ENCODE measurements around the gene PLXNA1. TPM values are rescaled to one million over a fixed set of nuclear protein-coding genes. Genes with fewer than 3 reads are reported as not detected.

PLXNA1 gene
- total and polyA plus RNA-seq, 10 of the 15 experiments (the other 5 are each of a cell fraction or from before 2014, with no cell fraction given): 0.03 to 16.4 (median 2.5) TPM

GRCh38 chr3:126970101-126970500 is 12.8 kb upstream of the PLXNA1 start (continued):
- TF ChIP-seq MEF2B (IDR thresholded peaks at IDR 0.05; ENCODE audit: partially characterized antibody, poor library complexity, severe bottlenecking): no peak
- no peak for TF ChIP-seq PRDM15 (CRISPR knock-in tag; IDR thresholded peaks at IDR 0.05)
- no peak for TF ChIP-seq IRF3 (IDR thresholded peaks at IDR 0.05)

- Histone ChIP-seq H3K4me1 (ENCODE audit: control insufficient read depth, insufficient read depth, low read length) (no peaks in the 10 kb centered on the region), H3K27ac (ENCODE audit: control insufficient read depth, insufficient read depth) (no peak overlapping the region), H3K4me3 (no peak overlapping the region), H3K4me2 (ENCODE audit: control insufficient read depth, insufficient read depth) (no peak overlapping the region), H3K36me3 (ENCODE audit: control insufficient read depth in 2 of 2, insufficient read depth in 2 of 2, low read length in 1 of 2) (no peaks in the 10 kb centered on the region), H3K27me3 (replicated peaks in 1 of 2; ENCODE audit: control insufficient read depth in 2 of 2, insufficient read depth in 2 of 2, low read length in 1 of 2) (peaks cover 0 to 3% of the 10 kb centered on the region in 2 experiments; a peak in 1 of 4 replicates), H3K79me2 (ENCODE audit: control insufficient read depth, insufficient read depth, low read length) (no peaks in the 10 kb centered on the region), H2AFZ (ENCODE audit: control insufficient read depth, low read depth, low read length) (no peak overlapping the region), H3K9ac (ENCODE audit: control insufficient read depth, insufficient read depth, low read length) (no peak overlapping the region), H3K9me3 (replicated peaks; ENCODE audit: control insufficient read depth, insufficient read depth, low read length) (peaks cover 6% of the 10 kb centered on the region), H4K20me1 (ENCODE audit: control insufficient read depth, insufficient read depth) (no peaks in the 10 kb centered on the region)
- no peak for TF ChIP-seq ZBTB4 (CRISPR knock-in tag; IDR thresholded peaks at IDR 0.05)
- TF ChIP-seq NR2C2 (IDR thresholded peaks at IDR 0.05; ENCODE audit: borderline replicate concordance, control insufficient read depth, insufficient read length, low read depth): no peak
- no peak for TF ChIP-seq CHD2 (IDR thresholded peaks at IDR 0.05; ENCODE audit: borderline replicate concordance, low read depth, low read length)
- no peak for TF ChIP-seq SUZ12 (IDR thresholded peaks at IDR 0.05; ENCODE audit: unreplicated experiment)
- TF ChIP-seq EED (IDR thresholded peaks at IDR 0.05; ENCODE audit: low read depth): no peak
- no peak for TF ChIP-seq SP1 (IDR thresholded peaks at IDR 0.05; ENCODE audit: low read depth, low read length)
- TF ChIP-seq ETV6 (conservative IDR thresholded peaks at IDR 0.05 in 1 of 2, IDR thresholded peaks at IDR 0.05 in 1 of 2; ENCODE audit: borderline replicate concordance in 1 of 2, low read depth in 1 of 2): no peak
- no peak for TF ChIP-seq SUPT20H (IDR thresholded peaks at IDR 0.05; ENCODE audit: borderline replicate concordance, control insufficient read depth, low read depth, low read length)
- no TSS peak for BruUV-seq (replicated peaks)
- intact Hi-C loops (cut with micrococcal nuclease; ENCODE audit: unreplicated experiment) (no loop called here), in situ Hi-C loops (cut with MboI) (no loop called here)
- no peak for ATAC-seq
- ChIA-PET POLR2A (interaction anchor here (0.7 kb wide), 1 partner anchor 287 kb away, joined by 3 read pairs; no protein-coding TSS in a partner anchor), RAD21 (ENCODE audit: unreplicated experiment) (interaction anchor here (0.6 kb wide), 1 partner anchor 484 kb away, joined by 3 read pairs; no protein-coding TSS in a partner anchor), CTCF (interaction anchor here (0.8 kb wide), 1 partner anchor 52 kb away, joined by 4 read pairs; no protein-coding TSS in a partner anchor), SMC1A (ENCODE audit: uncharacterized antibody, unreplicated experiment) (interaction anchor here (1.4 kb wide), 1 partner anchor 10 kb away, joined by 3 read pairs; no protein-coding TSS in a partner anchor)
- 54% methylated on average over 4 of the region's 5 CpGs for WGBS (ENCODE audit: insufficient coverage, insufficient replicate concordance, low lambda C conversion rate, missing lambda C conversion rate)
- FAIRE-seq: no peak
- DNase-seq (ENCODE audit: low read depth, low spot score): no peak
Measured at GRCh38 chr3:126970921-126971320, 12.0 kb upstream of the PLXNA1 start.
